ENCODE measurements around the gene CYP27A1. TPM values are rescaled to one million over a fixed set of nuclear protein-coding genes. Genes with fewer than 3 reads are reported as not detected.

The CYP27A1 gene
- total and polyA plus RNA-seq, 7 donors: 9.3 to 48.4 (median 32.0) TPM

DNA sequence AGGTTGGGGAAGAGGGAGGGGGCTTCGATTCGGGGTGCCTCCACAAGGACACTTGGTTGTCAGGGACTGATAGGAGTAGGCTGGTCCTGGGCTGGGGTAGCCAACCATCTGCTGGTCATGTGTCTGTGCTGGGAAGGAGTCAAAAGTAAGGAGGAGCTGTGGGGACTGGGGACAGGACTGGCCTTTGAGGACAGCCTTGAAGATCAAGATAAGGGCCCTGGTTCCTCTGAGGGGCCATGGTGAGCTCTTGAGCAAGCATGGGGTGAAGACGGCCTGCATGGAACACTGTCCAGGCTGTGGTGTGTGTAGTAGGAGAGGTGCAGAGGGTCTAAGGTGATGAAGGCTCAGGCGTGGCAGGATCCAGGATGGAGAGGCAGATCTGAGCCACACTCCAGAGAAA lies 1.7 kb downstream of the CYP27A1 start:
- TF ChIP-seq CTCF (IDR thresholded peaks at IDR 0.05): no peak
- WGBS, 3 donors: 89 to 96% (median 91%) methylated on average over 4 of the region's 4 CpGs
- H3K4me3 ChIP-seq: peak overlapping the region; percentile 74
- H3K27ac ChIP-seq: no peak overlapping the region
- DNase-seq (no peak), ATAC-seq (no peak)
- peaks cover 26% of the 10 kb centered on the region for H3K4me1 ChIP-seq
- peaks cover 4% of the 10 kb centered on the region for H3K9me3 ChIP-seq
- no peaks in the 10 kb centered on the region for H3K36me3 ChIP-seq (ENCODE audit: insufficient read depth in 1 of 2, low read depth in 1 of 2)
- intact Hi-C loops (cut with DNase I): loop anchor here in 1 of 2 donors (5.0 kb wide), 2 partner anchors 49 to 71 kb away; partner anchors contain the start of genes PRKAG3 and TTLL4
- peaks cover 0 to 2% (median 0%) of the 10 kb centered on the region in 3 donors for H3K27me3 ChIP-seq (ENCODE audit: insufficient read depth in 3 of 3, low read length in 2 of 3)

GRCh38 chr2:218785103-218785502 lies 3.2 kb downstream of the CYP27A1 start:
- Histone ChIP-seq H3K4me3 (no peak overlapping the region), H3K36me3 (ENCODE audit: insufficient read depth in 1 of 2, low read depth in 1 of 2) (no peaks in the 10 kb centered on the region), H3K4me1 (peaks cover 34% of the 10 kb centered on the region), H3K27ac (no peak overlapping the region), H3K9me3 (peaks cover 4% of the 10 kb centered on the region), H3K27me3 (ENCODE audit: insufficient read depth in 3 of 3, low read length in 2 of 3) (peaks cover 0 to 2% (median 0%) of the 10 kb centered on the region in 3 donors)
- intact Hi-C loops (cut with DNase I): no loop called here
- ATAC-seq: no peak
- WGBS, 3 donors: 24 to 65% (median 60%) methylated on average over 1 of the region's 1 CpG
- DNase-seq: no peak
- TF ChIP-seq CTCF (IDR thresholded peaks at IDR 0.05): no peak

DNA sequence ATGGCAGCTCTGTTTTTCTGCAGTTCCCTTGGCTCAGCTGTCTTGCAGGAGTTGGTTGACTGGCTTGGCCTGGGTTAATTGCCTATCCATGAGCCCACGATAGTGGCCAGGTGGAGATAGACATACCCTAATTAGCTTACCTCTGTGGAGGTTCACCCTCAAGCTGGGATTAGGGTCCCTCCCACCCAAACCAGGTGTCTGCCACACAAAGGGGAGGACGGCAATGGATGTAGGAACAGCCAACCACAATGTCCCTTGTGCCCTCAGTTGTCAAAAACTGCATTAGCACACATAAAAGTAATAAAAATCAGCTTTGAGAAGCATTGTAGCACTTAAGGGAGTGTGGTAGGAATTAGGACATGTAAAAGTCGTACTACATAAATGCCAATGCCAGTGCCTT lies 4.2 kb downstream of the CYP27A1 start:
- DNase-seq (no peak), ATAC-seq (no peak)
- Histone ChIP-seq H3K27me3 (ENCODE audit: insufficient read depth in 3 of 3, low read length in 2 of 3) (peaks cover 0 to 2% (median 0%) of the 10 kb centered on the region in 3 donors), H3K4me3 (no peak overlapping the region), H3K27ac (no peak overlapping the region), H3K36me3 (ENCODE audit: insufficient read depth in 1 of 2, low read depth in 1 of 2) (no peaks in the 10 kb centered on the region), H3K4me1 (peaks cover 32% of the 10 kb centered on the region), H3K9me3 (peaks cover 4% of the 10 kb centered on the region)
- intact Hi-C loops (cut with DNase I): no loop called here
- 81 to 91% (median 84%) methylated on average over 3 of the region's 3 CpGs for WGBS, 3 donors
- TF ChIP-seq CTCF (IDR thresholded peaks at IDR 0.05): no peak

- Histone ChIP-seq H3K4me1 (peaks cover 24% of the 10 kb centered on the region), H3K4me3 (no peak overlapping the region), H3K9me3 (peaks cover 4% of the 10 kb centered on the region), H3K27me3 (ENCODE audit: insufficient read depth in 3 of 3, low read length in 2 of 3) (peaks cover 0 to 1% (median 0%) of the 10 kb centered on the region in 3 donors), H3K36me3 (ENCODE audit: insufficient read depth in 1 of 2, low read depth in 1 of 2) (no peaks in the 10 kb centered on the region), H3K27ac (no peak overlapping the region)
- no peak for ATAC-seq
- intact Hi-C loops (cut with DNase I): no loop called here
- 75 to 88% (median 75%) methylated on average over 2 of the region's 2 CpGs for WGBS, 3 donors
- DNase-seq: no peak
- TF ChIP-seq CTCF (IDR thresholded peaks at IDR 0.05): no peak
Observed at GRCh38 chr2:218788529-218789255, 6.7 kb downstream of the CYP27A1 start.

All from psoas muscle (tissue), 8 donors.